Measurements from ENCODE around the gene IMPACT.
A peak's percentile ranks its signal among the peaks of the same experiment; 100 is the strongest.

IMPACT gene, protein sequence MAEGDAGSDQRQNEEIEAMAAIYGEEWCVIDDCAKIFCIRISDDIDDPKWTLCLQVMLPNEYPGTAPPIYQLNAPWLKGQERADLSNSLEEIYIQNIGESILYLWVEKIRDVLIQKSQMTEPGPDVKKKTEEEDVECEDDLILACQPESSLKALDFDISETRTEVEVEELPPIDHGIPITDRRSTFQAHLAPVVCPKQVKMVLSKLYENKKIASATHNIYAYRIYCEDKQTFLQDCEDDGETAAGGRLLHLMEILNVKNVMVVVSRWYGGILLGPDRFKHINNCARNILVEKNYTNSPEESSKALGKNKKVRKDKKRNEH

DNA sequence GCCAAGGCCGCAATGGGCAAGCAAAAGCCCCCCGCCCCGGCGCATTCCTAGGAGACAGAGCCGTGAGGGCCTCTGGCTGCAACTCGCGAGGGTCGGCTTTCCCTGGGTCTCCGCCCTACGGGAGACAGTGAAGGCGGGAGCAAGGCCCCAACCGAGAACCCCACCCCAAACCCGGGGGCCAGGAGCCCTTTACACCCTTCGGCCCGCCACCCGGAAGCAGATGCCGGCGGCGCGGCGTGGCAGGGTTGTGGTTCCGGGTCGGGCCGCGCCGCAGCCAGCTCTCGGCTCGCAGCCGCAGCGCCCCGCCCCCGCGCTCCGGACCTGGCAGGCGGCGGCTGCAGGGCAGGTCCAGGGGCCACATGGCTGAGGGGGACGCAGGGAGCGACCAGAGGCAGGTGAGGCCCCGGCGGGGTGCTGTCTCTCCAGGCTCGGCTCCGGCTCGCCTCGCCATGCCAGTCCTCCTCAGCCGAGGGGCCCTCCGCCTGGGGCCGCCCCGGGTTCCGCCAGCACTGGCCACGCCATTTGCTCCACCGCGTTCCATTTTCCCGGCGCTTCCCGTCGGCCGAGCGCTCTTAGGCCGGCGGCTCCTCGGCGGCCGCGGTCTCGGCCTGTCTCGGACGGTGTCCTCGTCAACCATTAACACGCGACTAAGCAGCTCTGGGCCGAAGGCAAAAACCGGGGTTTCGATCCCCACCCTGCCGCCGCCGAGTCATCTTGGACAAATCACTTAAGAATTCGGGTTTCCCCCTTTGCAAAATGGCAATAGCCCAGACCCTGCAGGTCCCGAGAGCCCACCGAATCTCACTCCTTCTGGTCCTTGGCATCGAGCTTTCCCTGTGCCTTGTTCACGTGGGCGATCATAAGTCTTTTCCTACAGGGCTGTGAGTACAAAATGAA lies at the start of gene IMPACT:
Gene IMPACT (plus strand): TSS at position 273 of the 897 bp plus-strand sequence. CDS start 87 bp downstream, at position 360.
- Histone ChIP-seq H3K4me1 (no peaks in the 10 kb centered on the region), H3K36me3 (peaks cover 0 to 10% (median 0%) of the 10 kb centered on the region in 11 experiments; a peak in 6 of 22 replicates), H3K9me3 (replicated peaks in 1 of 11) (peaks cover 14 to 24% (median 21%) of the 10 kb centered on the region in 11 experiments), H3K27me3 (peaks cover 26 to 42% (median 34%) of the 10 kb centered on the region in 11 experiments), H3K9ac (no peak within 1 kb of the TSS), H3K4me3 (peak within 1 kb of the TSS; percentile 28 to 57 (median 48); a peak in 17 of 20 replicates), H3K4me2 (peak within 1 kb of the TSS in 5 of 11 experiments; percentile 10 to 50 (median 46); a peak in 8 of 22 replicates), H3K27ac (no peak within 1 kb of the TSS), H4K20me1 (no peaks in the 10 kb centered on the region)
- TF ChIP-seq Cebpa-rat (IDR thresholded peaks at IDR 0.05) = no peak

DNA sequence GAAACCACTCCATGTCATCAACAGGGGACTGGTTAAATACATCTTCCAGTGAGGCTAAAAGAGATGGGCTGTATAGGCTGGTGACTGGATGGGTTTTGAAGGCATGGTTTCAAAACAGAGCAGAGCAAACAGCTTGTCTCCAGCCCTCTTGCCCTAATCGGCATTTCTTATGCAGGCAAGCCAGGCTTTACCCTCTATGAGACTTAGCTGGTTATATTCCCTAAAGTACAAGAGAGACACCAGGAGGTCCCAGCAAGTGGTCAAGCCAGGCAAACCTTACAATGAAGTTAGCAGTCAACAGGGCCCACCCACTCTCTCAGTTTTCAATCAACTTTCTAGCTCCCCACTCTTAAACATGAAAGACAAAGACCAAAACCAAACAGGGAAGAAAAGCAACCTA lies 47.9 kb upstream of the IMPACT start:
- Histone ChIP-seq H3K9ac (no peak overlapping the region), H3K4me2 (no peak overlapping the region), H3K36me3 (peaks cover 23 to 58% (median 38%) of the 10 kb centered on the region in 11 experiments), H3K4me3 (no peak overlapping the region), H3K4me1 (peaks cover 5 to 10% (median 7%) of the 10 kb centered on the region in 10 experiments; a peak in 14 of 20 replicates), H3K27me3 (no peaks in the 10 kb centered on the region), H3K9me3 (replicated peaks in 1 of 11) (peaks cover 0 to 5% (median 0%) of the 10 kb centered on the region in 11 experiments; a peak in 1 of 22 replicates), H3K27ac (no peak overlapping the region), H4K20me1 (no peaks in the 10 kb centered on the region; a peak in 2 of 22 replicates)
- TF ChIP-seq Cebpa-rat (IDR thresholded peaks at IDR 0.05) = no peak

DNA sequence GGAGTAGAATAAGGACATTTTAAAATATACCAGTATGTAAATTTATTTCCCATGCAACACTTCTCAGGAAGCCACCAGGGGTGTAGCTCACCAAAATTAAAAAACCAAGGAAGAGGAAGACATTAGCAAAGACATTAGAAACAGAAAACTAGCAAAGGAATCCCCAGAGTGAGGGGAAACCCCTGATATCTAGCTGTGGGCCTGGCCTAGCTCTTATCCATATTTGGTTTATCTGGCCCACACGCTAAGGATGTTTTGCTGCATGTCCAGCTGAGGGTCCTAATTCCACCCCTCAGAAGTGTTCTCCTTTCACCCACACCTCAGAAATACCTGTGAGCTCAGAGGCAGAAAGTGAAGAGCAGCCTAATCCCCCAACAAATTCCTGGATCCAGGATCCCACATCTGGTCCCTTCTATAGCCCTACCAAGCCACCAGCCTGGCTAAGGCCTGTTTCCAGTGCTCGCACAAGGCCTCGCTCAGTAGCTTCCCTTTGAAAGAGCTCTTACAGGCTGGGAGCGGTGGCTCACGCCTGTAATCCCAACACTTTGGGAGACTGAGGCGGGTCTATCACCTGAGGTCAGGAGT lies 46.2 kb upstream of the IMPACT start:
- Histone ChIP-seq H3K9ac (no peak overlapping the region), H3K4me1 (peaks cover 5 to 10% (median 7%) of the 10 kb centered on the region in 10 experiments; a peak in 14 of 20 replicates), H3K4me3 (no peak overlapping the region), H3K4me2 (peak overlapping the region in 8 of 11 experiments; percentile 4 to 51 (median 10); a peak in 8 of 22 replicates), H4K20me1 (no peaks in the 10 kb centered on the region; a peak in 2 of 22 replicates), H3K27ac (no peak overlapping the region), H3K36me3 (peaks cover 13 to 52% (median 33%) of the 10 kb centered on the region in 11 experiments), H3K27me3 (no peaks in the 10 kb centered on the region), H3K9me3 (replicated peaks in 1 of 11) (peaks cover 0 to 5% (median 0%) of the 10 kb centered on the region in 11 experiments; a peak in 1 of 22 replicates)
- no peak for TF ChIP-seq Cebpa-rat (IDR thresholded peaks at IDR 0.05)

DNA sequence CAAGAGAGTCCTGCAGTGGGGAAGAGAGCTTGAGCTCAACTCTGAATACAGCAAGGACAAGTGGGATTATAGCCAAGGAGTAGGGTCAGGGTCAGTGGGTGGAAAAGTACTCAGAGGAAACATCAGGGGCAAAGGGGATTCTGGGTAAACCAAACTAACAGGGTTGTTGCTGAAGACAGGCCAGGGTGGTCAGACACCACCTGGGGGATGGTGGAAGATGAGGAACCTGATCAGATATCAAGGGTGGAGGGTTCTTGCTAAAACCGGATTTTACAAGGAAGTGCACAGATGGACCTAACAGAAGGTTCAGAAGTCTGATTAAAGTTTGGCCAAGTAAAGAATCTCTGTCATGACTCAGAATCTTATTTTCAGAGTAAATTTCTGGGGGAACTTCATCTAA lies 45.3 kb upstream of the IMPACT start:
- no peak overlapping the region for H3K4me3 ChIP-seq
- peaks cover 9 to 43% (median 25%) of the 10 kb centered on the region in 11 experiments for H3K36me3 ChIP-seq
- H3K4me1 ChIP-seq = peaks cover 5 to 10% (median 7%) of the 10 kb centered on the region in 10 experiments; a peak in 14 of 20 replicates
- no peak for TF ChIP-seq Cebpa-rat (IDR thresholded peaks at IDR 0.05)
- no peaks in the 10 kb centered on the region for H3K27me3 ChIP-seq
- no peak overlapping the region for H3K4me2 ChIP-seq
- H4K20me1 ChIP-seq = no peaks in the 10 kb centered on the region; a peak in 2 of 22 replicates
- H3K9ac ChIP-seq = no peak overlapping the region
- H3K9me3 ChIP-seq (replicated peaks in 1 of 11) = peaks cover 0 to 5% (median 0%) of the 10 kb centered on the region in 11 experiments; a peak in 1 of 22 replicates
- H3K27ac ChIP-seq = no peak overlapping the region

DNA sequence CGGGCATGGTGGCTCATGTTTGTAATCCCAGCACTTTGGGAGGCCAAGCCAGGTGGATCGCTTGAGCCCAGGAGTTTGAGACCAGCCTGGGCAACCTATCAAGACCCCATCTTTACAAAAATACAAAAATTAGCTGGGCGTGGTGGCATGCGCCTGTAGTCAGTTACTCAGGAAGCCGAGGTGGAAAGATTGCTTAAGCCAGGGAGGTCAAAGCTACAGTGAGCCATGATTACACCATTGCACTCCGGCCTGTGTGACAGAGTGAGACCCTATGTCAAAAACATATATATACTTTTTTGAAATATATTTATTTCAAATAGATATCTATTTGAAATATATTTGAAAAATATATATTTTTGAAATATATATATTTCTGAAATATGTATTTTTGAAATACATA lies 39.8 kb upstream of the IMPACT start:
- no peak for TF ChIP-seq Cebpa-rat (IDR thresholded peaks at IDR 0.05)
- no peaks in the 10 kb centered on the region for H3K9me3 ChIP-seq (replicated peaks in 1 of 11)
- no peak overlapping the region for H3K9ac ChIP-seq
- H3K4me1 ChIP-seq = no peaks in the 10 kb centered on the region
- no peak overlapping the region for H3K4me3 ChIP-seq
- no peaks in the 10 kb centered on the region for H3K27me3 ChIP-seq
- peaks cover 0 to 15% (median 6%) of the 10 kb centered on the region in 11 experiments; a peak in 8 of 22 replicates for H3K36me3 ChIP-seq
- H3K27ac ChIP-seq = no peak overlapping the region
- no peak overlapping the region for H3K4me2 ChIP-seq
- H4K20me1 ChIP-seq = no peaks in the 10 kb centered on the region; a peak in 1 of 22 replicates

DNA sequence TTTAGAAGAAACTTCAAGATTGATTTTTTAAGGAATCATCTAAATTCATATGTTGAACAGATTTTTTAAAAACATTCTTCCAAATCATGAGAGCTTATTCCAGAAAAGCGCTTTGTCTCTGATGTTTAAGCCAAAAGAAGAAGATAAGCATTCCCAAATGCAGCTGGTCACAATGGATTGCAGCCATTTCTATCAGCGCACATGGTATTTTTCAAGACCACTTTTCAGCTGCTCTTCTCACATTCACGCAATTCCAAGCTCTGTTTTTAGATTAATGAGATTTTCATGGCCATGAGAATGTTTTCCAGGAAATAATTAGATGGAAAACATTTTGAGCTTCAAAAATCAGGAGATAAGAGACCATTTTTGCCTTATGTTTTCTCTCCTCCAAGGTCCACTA lies 37.5 kb upstream of the IMPACT start:
- Histone ChIP-seq H3K4me1 (no peaks in the 10 kb centered on the region; a peak in 1 of 20 replicates), H3K9ac (no peak overlapping the region), H4K20me1 (peaks cover 0 to 6% (median 0%) of the 10 kb centered on the region in 11 experiments; a peak in 1 of 22 replicates), H3K27ac (no peak overlapping the region), H3K4me2 (no peak overlapping the region), H3K4me3 (no peak overlapping the region), H3K36me3 (peaks cover 0 to 19% (median 5%) of the 10 kb centered on the region in 11 experiments; a peak in 9 of 22 replicates), H3K27me3 (no peaks in the 10 kb centered on the region), H3K9me3 (replicated peaks in 1 of 11) (no peaks in the 10 kb centered on the region)
- no peak for TF ChIP-seq Cebpa-rat (IDR thresholded peaks at IDR 0.05)

DNA sequence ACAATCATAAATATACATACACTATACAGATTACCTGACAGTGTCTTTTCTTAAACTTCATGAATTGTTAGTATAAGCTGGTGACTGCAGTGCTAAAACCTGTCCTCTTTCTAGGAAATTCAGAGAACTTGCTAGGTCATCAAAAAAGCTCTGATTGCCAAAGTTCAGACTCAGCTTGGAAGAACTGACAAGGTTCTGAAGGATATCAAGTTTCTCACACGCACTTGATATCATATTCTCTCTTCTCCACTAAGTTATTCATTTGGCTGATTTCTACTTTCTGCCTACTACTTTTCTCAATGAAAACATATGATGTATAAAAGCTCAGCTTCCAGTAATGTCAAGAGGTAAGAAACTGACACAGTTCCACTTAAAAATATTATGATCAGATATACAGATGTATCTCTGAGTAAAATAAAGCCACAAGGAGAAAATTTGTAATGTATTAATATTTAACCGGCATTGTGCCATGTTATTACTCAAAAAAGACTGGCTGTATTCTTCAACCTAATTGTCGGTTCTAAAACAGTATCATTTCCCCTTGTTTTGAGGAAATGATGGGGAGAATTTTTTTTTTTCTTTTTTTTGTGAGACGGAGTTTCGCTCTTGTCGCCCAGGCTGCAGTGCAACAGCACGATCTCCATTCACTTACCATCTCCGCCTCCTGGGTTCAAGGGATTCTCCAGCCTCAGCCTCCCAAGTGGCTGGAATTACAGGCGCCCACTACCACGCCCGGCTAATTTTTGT lies 31.2 kb upstream of the IMPACT start:
- Histone ChIP-seq H3K27me3 (no peaks in the 10 kb centered on the region), H3K9me3 (replicated peaks in 1 of 11) (no peaks in the 10 kb centered on the region), H3K36me3 (peaks cover 0 to 13% (median 0%) of the 10 kb centered on the region in 11 experiments; a peak in 4 of 22 replicates), H3K4me2 (peak overlapping the region; percentile 68 to 93 (median 87)), H4K20me1 (peaks cover 0 to 6% (median 0%) of the 10 kb centered on the region in 11 experiments; a peak in 2 of 22 replicates), H3K4me3 (no peak overlapping the region), H3K4me1 (peaks cover 29 to 36% (median 32%) of the 10 kb centered on the region in 10 experiments), H3K9ac (no peak overlapping the region), H3K27ac (0 out of 22 replicates have a peak overlapping the region, but pooled peaks of 2 of the 11 experiments have one; percentile 3 to 6)
- TF ChIP-seq Cebpa-rat (IDR thresholded peaks at IDR 0.05) = no peak
